ENCODE measurements around the gene RAI1.

The RAI1 gene

GRCh38 chr17:17743391-17744112 lies 62.3 kb downstream of the RAI1 start:
- TF ChIP-seq CTCF (conservative IDR thresholded peaks at IDR 0.05; ENCODE audit: low read depth, low read length) = no peak
- H3K4me3 ChIP-seq (ENCODE audit: low read length) = no peak overlapping the region
- DNase-seq (ENCODE audit: low read depth) = no peak

DNA sequence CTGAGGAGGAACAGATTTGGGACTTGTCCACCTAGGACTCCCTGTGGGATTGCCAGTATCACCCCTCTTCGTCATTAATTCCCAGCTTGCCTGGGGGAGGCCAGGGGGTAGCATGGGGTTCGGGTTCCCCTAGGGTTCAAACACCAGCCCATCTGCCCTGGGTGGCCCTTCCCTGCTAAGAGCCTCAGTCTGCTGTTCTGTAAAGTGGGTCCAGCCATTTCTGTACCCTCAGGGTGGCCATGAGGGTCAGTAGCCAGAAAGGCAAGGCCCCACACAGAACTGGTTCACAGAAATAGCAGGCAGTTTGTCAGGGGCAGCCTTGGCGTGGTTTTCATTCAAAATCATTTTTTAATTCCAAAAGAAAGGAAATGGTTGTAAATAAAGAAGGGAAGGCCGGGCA lies 62.9 kb downstream of the RAI1 start:
- no peak for DNase-seq (ENCODE audit: low read depth)
- no peak overlapping the region for H3K4me3 ChIP-seq (ENCODE audit: low read length)
- TF ChIP-seq CTCF (conservative IDR thresholded peaks at IDR 0.05; ENCODE audit: low read depth, low read length) = no peak

DNA sequence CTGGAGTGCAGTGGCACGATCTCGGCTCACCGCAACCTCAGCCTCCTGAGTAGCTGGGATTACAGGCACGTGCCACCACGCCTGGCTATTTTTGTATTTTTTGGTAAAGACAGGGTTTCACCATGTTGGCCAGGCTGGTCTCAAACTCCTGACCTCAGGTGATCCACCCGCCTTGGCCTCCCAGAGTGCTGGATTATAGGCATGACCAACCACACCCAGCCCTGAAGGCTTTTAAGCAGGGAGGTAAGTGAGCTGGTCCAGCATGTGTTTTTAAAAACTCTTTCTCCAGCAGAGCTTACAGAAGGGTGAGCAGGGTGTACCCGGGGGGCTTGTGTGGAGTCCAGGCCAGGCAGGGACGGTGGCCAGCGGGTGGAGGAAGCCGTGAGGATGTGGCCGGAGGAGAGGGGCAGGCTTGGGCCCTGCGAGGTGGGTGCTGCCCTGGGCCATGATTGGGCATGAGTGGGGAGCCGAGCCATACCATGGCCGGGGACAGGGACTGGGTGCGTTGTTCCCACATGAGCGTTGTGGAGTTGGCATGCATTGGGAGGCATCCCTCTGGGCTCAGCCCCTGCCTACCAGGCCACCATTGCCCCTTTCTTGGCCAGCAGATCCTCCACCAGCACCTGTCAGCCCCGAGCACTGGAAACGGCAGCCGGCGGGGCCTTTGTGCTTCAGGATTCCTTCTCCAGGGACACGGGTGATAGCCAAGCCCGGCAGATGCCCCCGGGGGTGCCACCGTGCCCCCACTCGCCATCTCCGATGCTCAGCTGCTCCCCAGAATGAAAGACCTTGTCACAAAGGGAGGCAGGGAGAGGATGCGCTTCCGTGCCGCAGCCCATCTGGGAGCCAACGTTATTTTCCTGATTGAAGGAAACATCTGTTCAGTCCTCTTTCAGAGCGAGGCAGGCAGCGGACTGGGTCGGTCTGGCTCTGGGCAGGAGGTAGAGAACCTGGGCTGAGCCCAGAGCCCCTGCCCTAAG lies 64.5 kb downstream of the RAI1 start:
- H3K4me3 ChIP-seq (ENCODE audit: low read length) = no peak overlapping the region
- no peak for DNase-seq (ENCODE audit: low read depth)
- TF ChIP-seq CTCF (conservative IDR thresholded peaks at IDR 0.05; ENCODE audit: low read depth, low read length) = no peak

DNA sequence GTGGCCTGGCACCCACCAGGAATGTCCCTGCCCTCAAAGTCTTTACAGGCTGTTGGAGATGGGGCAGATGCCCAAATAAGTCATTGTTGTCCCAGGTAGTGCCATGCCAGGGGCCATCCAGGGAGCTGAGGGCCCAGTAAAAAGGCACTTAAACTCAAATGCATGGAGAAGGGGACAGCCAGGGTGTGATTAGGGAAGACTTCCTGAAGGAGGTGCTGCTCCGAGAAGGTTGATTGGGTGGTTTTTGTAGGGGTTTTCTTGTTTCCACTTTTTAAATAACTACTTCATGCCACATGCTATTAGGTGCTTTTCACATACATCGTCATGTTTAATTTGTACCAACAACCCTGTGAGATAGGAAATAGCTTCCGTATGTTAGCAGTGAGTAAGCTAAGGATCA lies 66.9 kb downstream of the RAI1 start:
- H3K4me3 ChIP-seq (ENCODE audit: low read length) = no peak overlapping the region
- DNase-seq (ENCODE audit: low read depth) = no peak
- peak; percentile 7 for TF ChIP-seq CTCF (conservative IDR thresholded peaks at IDR 0.05; ENCODE audit: low read depth, low read length)

DNA sequence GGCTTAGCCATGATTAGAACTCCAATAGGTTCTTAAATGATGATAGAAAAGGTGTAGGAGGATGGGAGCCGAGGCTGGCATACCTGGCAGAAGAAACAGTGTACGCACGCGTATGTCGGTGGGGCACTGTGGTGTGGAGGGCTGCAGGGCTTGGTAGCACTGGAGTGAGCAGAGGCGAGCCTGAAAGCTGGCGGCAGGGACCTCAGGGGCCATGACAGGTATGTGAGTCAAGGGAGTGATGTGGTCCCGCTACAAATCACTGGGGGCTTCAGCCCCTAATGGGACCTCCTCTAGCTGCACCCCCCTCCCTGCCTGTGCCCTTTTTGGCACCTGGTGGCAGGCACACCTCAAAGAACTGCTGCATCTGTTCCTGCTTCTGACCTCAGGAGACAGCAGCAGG lies 67.3 kb downstream of the RAI1 start:
- DNase-seq (ENCODE audit: low read depth) = no peak
- no peak for TF ChIP-seq CTCF (conservative IDR thresholded peaks at IDR 0.05; ENCODE audit: low read depth, low read length)
- no peak overlapping the region for H3K4me3 ChIP-seq (ENCODE audit: low read length)

- no peak for DNase-seq (ENCODE audit: low read depth)
- H3K4me3 ChIP-seq (ENCODE audit: low read length) = no peak overlapping the region
- no peak for TF ChIP-seq CTCF (conservative IDR thresholded peaks at IDR 0.05; ENCODE audit: low read depth, low read length)
Observed at GRCh38 chr17:17749025-17749772, 67.9 kb downstream of the RAI1 start.
